Measurements from ENCODE around the gene OBP2B.
"Not testable (repeated sequence)": the region's sequence is repeated elsewhere in the genome, so short reads cannot be mapped to it uniquely, and the experiment has no call there.

Gene OBP2B, protein sequence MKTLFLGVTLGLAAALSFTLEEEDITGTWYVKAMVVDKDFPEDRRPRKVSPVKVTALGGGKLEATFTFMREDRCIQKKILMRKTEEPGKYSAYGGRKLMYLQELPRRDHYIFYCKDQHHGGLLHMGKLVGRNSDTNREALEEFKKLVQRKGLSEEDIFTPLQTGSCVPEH

GRCh38 chr9:133208880-133209300 is at the start of gene OBP2B:
Gene OBP2B (minus strand): TSS chr9:133209250. CDS start chr9:133209199, 51 bp downstream.
- DNase-seq, result not testable (repeated sequence)

DNA sequence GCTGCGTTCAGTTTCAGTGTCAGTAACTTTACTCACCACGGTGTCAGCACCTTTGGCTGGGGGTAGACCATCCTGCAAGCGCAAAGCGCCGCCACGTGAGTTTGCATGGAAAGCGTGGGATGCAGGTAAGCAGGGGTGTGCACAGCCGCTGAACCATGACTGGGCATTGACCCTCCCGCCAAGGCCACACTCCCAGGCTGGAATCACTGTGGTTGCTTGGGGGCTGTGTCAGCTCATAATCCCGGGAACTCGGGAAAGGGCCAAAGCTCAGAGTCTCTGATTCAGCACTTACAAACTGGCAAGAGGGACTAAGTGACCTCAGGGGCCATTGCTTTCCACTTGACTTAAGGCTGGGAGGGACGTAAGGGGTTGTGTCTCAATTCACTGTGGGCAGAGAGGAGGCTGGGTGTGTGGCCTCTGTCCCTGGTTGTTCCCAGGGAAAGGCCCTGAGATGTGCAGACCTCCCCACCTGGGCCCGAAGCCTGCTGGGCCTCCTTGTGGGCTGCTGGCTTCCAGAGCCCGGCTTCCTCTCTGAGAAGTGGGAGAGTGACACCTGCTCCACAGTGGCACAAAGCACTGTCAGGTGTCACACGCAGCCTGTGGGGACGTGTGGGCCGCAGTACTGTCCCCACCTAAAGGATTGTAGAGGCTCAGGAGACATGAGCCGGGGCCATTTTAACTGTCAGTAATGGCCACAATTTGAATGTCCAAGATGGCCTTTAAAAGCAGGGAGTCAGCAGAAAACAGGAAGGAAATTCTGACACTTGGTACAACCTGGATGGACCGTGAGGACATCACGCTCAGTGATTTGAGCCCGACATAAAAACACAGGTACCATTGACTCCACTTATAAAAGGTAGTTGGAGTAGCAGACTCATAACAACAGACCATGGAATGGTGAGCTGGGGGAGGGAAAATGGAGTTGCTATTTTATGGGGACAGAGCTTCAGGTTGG is 49.3 kb upstream of the OBP2B start:
- DNase-seq, result no peak

GRCh38 chr9:133257465-133257956 is 48.5 kb upstream of the OBP2B start:
- no peak for DNase-seq

DNA sequence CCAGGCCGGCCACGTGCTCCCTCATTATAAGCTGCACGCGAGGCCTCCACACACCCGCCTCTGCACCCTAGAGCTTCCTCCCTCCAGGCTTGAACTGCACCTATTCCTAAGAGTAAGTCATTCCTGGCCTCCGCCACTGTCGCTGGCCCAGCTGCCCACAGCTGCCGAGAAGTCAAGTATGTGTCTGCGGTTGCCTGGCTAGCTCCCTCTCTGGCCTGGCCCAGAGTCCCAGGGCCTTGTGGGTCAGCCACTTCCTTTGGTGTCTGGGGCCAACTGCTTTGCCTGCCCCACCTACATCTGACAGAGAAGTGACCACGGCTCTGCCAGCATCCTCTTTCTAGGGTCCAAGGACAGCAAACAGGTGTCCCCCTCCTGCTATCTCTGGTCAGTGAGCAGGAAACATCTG is 47.6 kb upstream of the OBP2B start:
- no peak for DNase-seq

GRCh38 chr9:133256136-133256461 is 47.0 kb upstream of the OBP2B start:
- no peak for DNase-seq

GRCh38 chr9:133255371-133256135 is 46.5 kb upstream of the OBP2B start:
- no peak for DNase-seq

GRCh38 chr9:133254471-133254870 is 45.4 kb upstream of the OBP2B start:
- DNase-seq, result no peak

DNA sequence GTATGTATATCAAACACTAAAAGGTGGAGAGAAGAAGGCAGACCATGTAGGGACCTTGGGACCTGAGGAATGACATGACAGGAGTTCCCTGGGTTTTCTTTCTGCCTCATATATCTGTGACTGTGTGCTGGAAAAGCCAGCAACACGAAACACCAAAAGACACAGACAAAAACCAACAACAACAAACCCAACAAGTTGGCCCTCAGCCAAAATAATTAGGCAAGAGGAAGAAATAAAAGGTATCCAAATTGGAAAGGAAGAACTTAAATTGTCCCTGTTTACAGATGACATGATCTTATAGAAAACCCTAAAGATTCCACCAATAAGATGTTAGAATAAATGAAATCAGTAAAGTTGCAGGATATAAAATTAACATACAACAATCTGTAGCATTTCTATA is 44.2 kb upstream of the OBP2B start:
- no peak for DNase-seq

GRCh38 chr9:133252301-133253020 is 43.4 kb upstream of the OBP2B start:
- DNase-seq, result no peak

GRCh38 chr9:133251773-133252172 is 42.7 kb upstream of the OBP2B start:
- DNase-seq, result no peak

DNA sequence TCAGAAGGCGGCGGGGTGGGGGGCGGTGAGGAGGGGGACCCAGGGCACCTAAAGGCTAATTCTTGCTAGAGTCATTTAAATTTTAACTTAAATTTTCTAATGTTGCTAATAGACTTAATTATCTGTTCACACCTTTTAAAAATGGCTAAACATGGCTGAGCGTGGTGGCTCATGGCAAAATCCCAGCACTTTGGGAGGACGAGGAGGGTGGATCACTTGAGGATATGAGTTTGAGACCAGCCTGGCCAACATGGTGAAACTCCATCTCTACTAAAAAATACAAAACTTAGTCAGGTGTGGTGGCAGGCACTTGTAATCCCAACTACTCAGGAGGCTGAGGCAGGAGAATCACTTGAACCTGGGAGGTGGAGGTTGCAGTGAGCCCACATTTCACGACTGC is 42.2 kb upstream of the OBP2B start:
- not testable (repeated sequence) for DNase-seq

- DNase-seq, result no peak
Measured at GRCh38 chr9:133250741-133251170, 41.7 kb upstream of the OBP2B start.

GRCh38 chr9:133249337-133249736 is 40.3 kb upstream of the OBP2B start:
- no peak for DNase-seq

DNA sequence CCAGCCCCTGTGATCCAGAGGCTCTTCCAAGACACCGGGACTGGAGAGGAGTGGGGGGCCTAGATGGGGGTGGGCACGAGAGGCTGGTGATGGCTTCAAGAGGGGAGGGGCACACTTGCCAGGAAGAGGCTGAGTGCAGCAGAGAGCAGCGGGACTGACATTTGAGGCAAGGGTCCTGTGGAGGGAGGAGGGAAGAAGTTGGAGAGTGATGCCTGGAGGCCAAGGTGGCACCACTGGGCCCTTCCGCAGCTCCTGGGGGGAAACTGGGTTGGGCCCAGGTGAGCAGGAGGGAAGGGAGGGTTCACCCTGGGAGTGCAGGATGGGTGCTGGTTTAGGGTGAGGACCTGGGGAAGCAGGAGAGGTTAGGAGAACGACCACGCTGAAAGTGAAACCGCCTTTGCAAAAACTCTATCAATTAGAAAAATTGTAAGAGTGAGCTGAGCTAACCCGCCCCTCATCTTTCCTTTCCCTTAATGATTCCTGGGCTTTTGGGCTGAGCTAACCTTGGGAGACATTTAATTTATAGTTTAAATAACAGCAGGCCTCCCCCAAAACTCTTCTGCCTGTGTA is 39.8 kb upstream of the OBP2B start:
- no peak for DNase-seq

- no peak for DNase-seq
Measured at GRCh38 chr9:133247632-133248031, 38.6 kb upstream of the OBP2B start.

GRCh38 chr9:133246991-133247390 is 37.9 kb upstream of the OBP2B start:
- no peak for DNase-seq

DNA sequence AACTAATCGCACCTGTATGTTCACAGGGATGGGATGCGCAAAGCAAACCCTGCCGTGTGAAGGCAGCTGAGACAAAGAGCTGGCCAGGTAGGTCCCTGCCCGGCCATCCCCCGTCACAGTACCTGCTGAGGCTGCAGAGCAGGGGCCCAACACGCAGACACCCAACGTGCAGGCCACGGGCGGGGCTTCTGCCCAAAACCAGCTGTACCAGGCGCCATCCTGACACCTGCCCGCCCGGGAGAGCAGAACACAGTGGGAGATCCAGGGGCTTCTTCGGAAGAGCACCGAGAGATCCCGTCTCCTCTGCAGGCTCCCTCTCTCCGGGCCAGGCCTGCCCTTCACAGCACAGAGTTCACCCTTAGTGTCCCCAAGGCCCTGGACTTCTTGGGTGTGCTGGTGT is 37.5 kb upstream of the OBP2B start:
- DNase-seq, result no peak

- DNase-seq, result no peak
Measured at GRCh38 chr9:133242991-133243390, 33.9 kb upstream of the OBP2B start.

DNA sequence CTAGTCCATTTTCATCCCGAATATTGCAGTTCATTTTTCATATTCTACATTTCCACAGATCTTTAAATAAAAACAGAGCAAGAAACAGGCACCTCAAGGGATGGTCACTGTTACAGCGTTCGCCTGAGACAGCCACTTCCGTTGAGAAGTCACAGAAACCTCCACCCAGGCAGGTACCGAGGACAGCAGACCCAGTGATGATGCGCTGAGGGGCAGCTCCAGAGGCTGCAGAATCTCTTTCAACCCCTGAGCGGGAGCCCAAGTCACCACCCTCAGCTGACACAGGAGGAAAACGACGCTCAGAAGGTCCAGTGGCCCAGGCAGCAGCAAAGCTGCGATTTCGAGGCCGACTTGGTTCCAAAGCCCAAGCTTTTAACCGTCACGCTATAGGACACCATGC is 33.2 kb upstream of the OBP2B start:
- no peak for DNase-seq

DNA sequence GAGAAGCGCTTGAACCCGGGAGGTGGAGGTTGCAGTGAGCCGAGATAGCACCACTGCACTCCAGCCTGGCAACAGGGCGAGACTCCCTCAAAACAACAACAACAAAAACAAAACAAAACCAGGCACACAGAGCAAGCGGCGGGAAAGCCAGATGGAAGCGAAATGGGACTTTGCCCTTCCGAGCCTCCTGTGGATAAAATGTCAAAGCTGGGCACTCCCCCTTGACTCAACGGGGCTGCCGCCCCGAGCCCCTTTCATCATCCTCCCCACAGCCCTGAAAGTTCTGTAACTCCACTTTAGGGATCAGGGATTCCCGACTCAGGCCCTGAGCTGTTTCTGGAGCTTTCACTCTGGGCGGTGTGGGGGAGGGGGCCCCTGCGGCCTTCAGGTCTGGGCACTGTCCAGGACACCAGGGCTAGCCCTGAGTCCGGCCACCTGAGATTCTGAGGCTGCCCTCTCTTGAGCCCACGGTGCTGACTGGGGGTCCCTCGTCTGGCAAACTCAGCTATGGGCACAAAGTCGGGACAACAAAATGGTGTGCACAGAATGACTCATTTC is 30.6 kb upstream of the OBP2B start:
- no peak for DNase-seq

- DNase-seq, result peak; percentile 70
Measured at GRCh38 chr9:133238851-133239532, 29.9 kb upstream of the OBP2B start.
